GM12878 (cell line): ENCODE measurements around the gene SFT2D1. TPM values are rescaled to one million over a fixed set of nuclear protein-coding genes. Genes with fewer than 3 reads are reported as not detected.

ENCODE experiments used
- ATAC-seq: fragments of 200-7000 bp; cut with Tn5 transposase; 3 replicates; pipeline ENCODE4 v1.9.1; 2020; ENCODE audit warnings: mild to moderate bottlenecking, moderate library complexity
- BruUV-seq: library from RNA; stranded (reverse); fragments of 400-500 nt; replicated peaks from 2 replicates; lab custom pipeline; 2021; lab: Mats Ljungman, UMichigan
- CTCF ChIA-PET: fragments of 300-600 bp; sonication (Branson Sonifier 250); formaldehyde crosslinking; extraction: SDS; loops from one replicate; lab custom pipeline; 2021; ENCODE audit warnings: inconsistent platforms; lab: Yijun Ruan, JAX
- POLR2A ChIA-PET: fragments of 350-600 bp; formaldehyde crosslinking; extraction: SDS; loops from one replicate; lab custom pipeline; 2021; ENCODE audit warnings: inconsistent platforms; lab: Charles Lee
- RAD21 ChIA-PET: fragments of 300-600 bp; sonication (Branson Sonifier 250); formaldehyde crosslinking; loops from one replicate; lab custom pipeline; 2023; ENCODE audit warnings: antibody characterized with exemption; ENCODE audit not compliant: unreplicated experiment; lab: Charles Lee
- SMC1A ChIA-PET: fragments of 300-600 bp; sonication (Branson Sonifier 250); formaldehyde crosslinking; loops from one replicate; lab custom pipeline; 2023; ENCODE audit not compliant: unreplicated experiment, uncharacterized antibody; lab: Charles Lee
- DNase-seq: peaks from one replicate; pipeline ENCODE4 v3.0.0-alpha.2; 2011; ENCODE audit warnings: low read depth, low spot score
- FAIRE-seq: peaks from 3 replicates; lab custom pipeline; 2011; peaks lifted over from hg19 to GRCh38; lab: Jason Lieb, UNC
- H2AFZ ChIP-seq: 2 replicates; pipeline ENCODE4 v1.6.0; 2011; ENCODE audit warnings: low read depth, low read length, control low read depth; ENCODE audit not compliant: control insufficient read depth
- H3K27ac ChIP-seq: 2 replicates; pipeline ENCODE4 v1.5.1; 2011; ENCODE audit warnings: control low read depth; ENCODE audit not compliant: control insufficient read depth, insufficient read depth
- H3K27me3 ChIP-seq, 2 experiments: replicated peaks in 1 of 2; 2 replicates each; pipeline versions ENCODE4 v1.6.0 to v1.6.1; 2011; ENCODE audit warnings: low read length in 1 of 2; ENCODE audit not compliant: control insufficient read depth in 2 of 2, insufficient read depth in 2 of 2
- H3K36me3 ChIP-seq, 2 experiments: 2 replicates each; pipeline ENCODE4 v1.5.1; 2011; ENCODE audit warnings: low read length in 1 of 2; ENCODE audit not compliant: control insufficient read depth in 2 of 2, insufficient read depth in 2 of 2
- H3K4me1 ChIP-seq: 2 replicates; pipeline ENCODE4 v1.6.1; 2011; ENCODE audit warnings: mild to moderate bottlenecking, low read length, moderate library complexity, mixed read lengths; ENCODE audit not compliant: control insufficient read depth, insufficient read depth
- H3K4me2 ChIP-seq: 2 replicates; pipeline ENCODE4 v1.6.0; 2011; ENCODE audit warnings: control low read depth; ENCODE audit not compliant: control insufficient read depth, insufficient read depth
- H3K4me3 ChIP-seq: fragments of 200-600 bp; sonication (generic); 2 replicates; pipeline ENCODE4 v1.5.1; 2016
- H3K79me2 ChIP-seq: 2 replicates; pipeline ENCODE4 v1.6.0; 2011; ENCODE audit warnings: low read length; ENCODE audit not compliant: control insufficient read depth, insufficient read depth
- H3K9ac ChIP-seq: 2 replicates; pipeline ENCODE4 v1.8.0; 2011; ENCODE audit warnings: low read length, control low read depth, mixed read lengths; ENCODE audit not compliant: control insufficient read depth, insufficient read depth
- H3K9me3 ChIP-seq: replicated peaks from 3 replicates; pipeline ENCODE4 v1.5.1; 2011; ENCODE audit warnings: mild to moderate bottlenecking, low read length; ENCODE audit not compliant: control insufficient read depth, insufficient read depth
- H4K20me1 ChIP-seq: 2 replicates; pipeline ENCODE4 v1.6.0; 2011; ENCODE audit not compliant: control insufficient read depth, insufficient read depth
- HCFC1 ChIP-seq: fragments of 150-350 bp; IDR thresholded peaks from 2 replicates; pipeline ENCODE4 v1.6.1; 2014; ENCODE audit warnings: low read length
- MYB ChIP-seq: fragments of 150-350 bp; IDR thresholded peaks from 2 replicates; pipeline ENCODE4 v1.6.1; 2014; ENCODE audit warnings: mild to moderate bottlenecking, low read depth, low read length, borderline replicate concordance
- POLR2AphosphoS2 ChIP-seq: IDR thresholded peaks from 2 replicates; pipeline ENCODE4 v1.6.1; 2011; ENCODE audit warnings: low read depth, mild to moderate bottlenecking, low read length, improper control_type of control experiment, moderate library complexity
- SMC3 ChIP-seq: IDR thresholded peaks from 2 replicates; pipeline ENCODE4 v1.6.1; 2011; ENCODE audit warnings: low read length, improper control_type of control experiment, borderline replicate concordance
- ZNF274 ChIP-seq: IDR thresholded peaks from one replicate; pipeline ENCODE4 v1.8.0; 2011; ENCODE audit not compliant: insufficient read length, insufficient read depth
- WGBS: methylation state at CpG from one replicate; pipeline ENCODE4 v1.1.6; 2016; ENCODE audit warnings: low lambda C conversion rate; ENCODE audit not compliant: insufficient replicate concordance, insufficient coverage; ENCODE audit errors: missing lambda C conversion rate; 5-methylcytosine and 5-hydroxymethylcytosine counted together
- in situ Hi-C: fragments of 300-500 bp; cut with MboI; formaldehyde crosslinking; loops from 9 replicates; pipeline ENCODE4 v1.14.3; 2018; ENCODE audit warnings: mixed read lengths
- intact Hi-C: fragments of 100-400 bp; cut with micrococcal nuclease; formaldehyde crosslinking; loops from one replicate; pipeline ENCODE4 v1.14.2; 2022; ENCODE audit not compliant: unreplicated experiment
- polyA plus RNA-seq, 11 experiments: library from polyadenylated mRNA; depleted of rRNA in 4 of 11; unstranded in 6 of 11; stranded (reverse) in 5 of 11; fragments of >200 nt; fragmentation: Nextera tagmentation in 4 of 11; fragmentation: Illumina TruSeq in 1 of 11; extraction: Ambion mirVana in 4 of 11; extraction: Trizol in 1 of 11; gene quantifications; 1 replicate in 1 of 11; 2 replicates in 10 of 11; pipeline versions ENCODE4 v1.2.1 to v1.2.3, GENCODE V29; 2011 to 2016; ENCODE audit warnings: inconsistent platforms in 2 of 11, missing spikeins in 2 of 11, low read depth in 1 of 11
- total RNA-seq, 4 experiments: library from RNA; depleted of rRNA in 3 of 4; stranded (reverse); fragments of >200 nt in 3 of 4; fragmentation: Illumina TruSeq in 1 of 4; extraction: Trizol in 1 of 4; gene quantifications; 2 replicates each; pipeline versions ENCODE4 v1.2.1 to v1.2.3, GENCODE V29; 2013 to 2021
- TF ChIP-seq, protein P1 (sequence below), 3 experiments: IDR thresholded peaks in 2 of 3; conservative IDR thresholded peaks in 1 of 3; 2 replicates each; pipeline ENCODE4 v1.5.1; 2011; ENCODE audit warnings: low read depth in 3 of 3, low read length in 3 of 3, mild to moderate bottlenecking in 3 of 3, control low read depth in 2 of 3, moderate library complexity in 2 of 3, inconsistent platforms in 1 of 3, mixed read lengths in 1 of 3; ENCODE audit not compliant: control insufficient read depth in 2 of 3, insufficient read depth in 1 of 3; ENCODE audit errors: extremely low read depth in 1 of 3

SFT2D1 gene
- total and polyA plus RNA-seq, 10 of the 15 experiments (the other 5 are each of a cell fraction or from before 2014, with no cell fraction given) = 69.5 to 281 (median 124) TPM

DNA sequence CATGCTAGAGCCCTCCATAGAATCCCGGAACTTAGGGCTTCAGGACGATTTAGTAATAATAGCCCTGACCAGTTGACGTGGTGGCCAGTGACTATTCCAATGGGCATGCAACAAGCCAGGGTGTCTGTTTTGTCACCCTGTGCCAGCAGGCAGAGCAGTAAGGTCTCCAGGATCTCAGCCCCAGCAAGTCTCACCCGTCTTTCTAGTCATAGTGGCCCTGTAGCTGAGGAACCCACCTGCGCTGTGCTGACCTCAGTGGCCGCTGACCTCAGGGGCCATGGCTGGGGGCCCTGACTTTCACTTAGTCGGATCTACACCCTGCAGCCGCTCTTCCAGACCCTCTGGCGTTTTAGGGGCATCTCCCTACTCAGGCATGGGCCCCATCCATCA lies 71.0 kb downstream of the SFT2D1 start:
- no peak overlapping the region for H2AFZ ChIP-seq
- RAD21 ChIA-PET = no interaction called here
- in situ Hi-C loops (no loop called here), intact Hi-C loops (loop anchor here (10.0 kb wide), 1 partner anchor 387 kb away; no protein-coding TSS in a partner anchor)
- no peak overlapping the region for H3K4me2 ChIP-seq
- TF ChIP-seq, protein P1, sequence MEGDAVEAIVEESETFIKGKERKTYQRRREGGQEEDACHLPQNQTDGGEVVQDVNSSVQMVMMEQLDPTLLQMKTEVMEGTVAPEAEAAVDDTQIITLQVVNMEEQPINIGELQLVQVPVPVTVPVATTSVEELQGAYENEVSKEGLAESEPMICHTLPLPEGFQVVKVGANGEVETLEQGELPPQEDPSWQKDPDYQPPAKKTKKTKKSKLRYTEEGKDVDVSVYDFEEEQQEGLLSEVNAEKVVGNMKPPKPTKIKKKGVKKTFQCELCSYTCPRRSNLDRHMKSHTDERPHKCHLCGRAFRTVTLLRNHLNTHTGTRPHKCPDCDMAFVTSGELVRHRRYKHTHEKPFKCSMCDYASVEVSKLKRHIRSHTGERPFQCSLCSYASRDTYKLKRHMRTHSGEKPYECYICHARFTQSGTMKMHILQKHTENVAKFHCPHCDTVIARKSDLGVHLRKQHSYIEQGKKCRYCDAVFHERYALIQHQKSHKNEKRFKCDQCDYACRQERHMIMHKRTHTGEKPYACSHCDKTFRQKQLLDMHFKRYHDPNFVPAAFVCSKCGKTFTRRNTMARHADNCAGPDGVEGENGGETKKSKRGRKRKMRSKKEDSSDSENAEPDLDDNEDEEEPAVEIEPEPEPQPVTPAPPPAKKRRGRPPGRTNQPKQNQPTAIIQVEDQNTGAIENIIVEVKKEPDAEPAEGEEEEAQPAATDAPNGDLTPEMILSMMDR (IDR thresholded peaks at IDR 0.05 in 2 of 3, conservative IDR thresholded peaks at IDR 0.05 in 1 of 3; ENCODE audit: control insufficient read depth in 2 of 3, extremely low read depth in 1 of 3, insufficient read depth in 1 of 3, low read depth in 3 of 3, low read length in 3 of 3) = no peak
- TF ChIP-seq ZNF274 = no peak
- no peak for TF ChIP-seq HCFC1
- TF ChIP-seq MYB = no peak
- no peak for TF ChIP-seq POLR2AphosphoS2
- TF ChIP-seq SMC3 = no peak
- H3K27me3 ChIP-seq = no peaks in the 10 kb centered on the region; a peak in 1 of 4 replicates
- H3K4me3 ChIP-seq = no peak overlapping the region
- 45% methylated on average over 9 of the region's 9 CpGs for WGBS
- POLR2A ChIA-PET = no interaction called here
- no peak overlapping the region for H3K9ac ChIP-seq
- no peaks in the 10 kb centered on the region for H3K9me3 ChIP-seq
- SMC1A ChIA-PET = interaction anchor here (1.1 kb wide), 1 partner anchor 129 kb away, joined by 3 read pairs; no protein-coding TSS in a partner anchor
- BruUV-seq = no TSS peak
- no peak for ATAC-seq
- no peaks in the 10 kb centered on the region for H4K20me1 ChIP-seq
- H3K79me2 ChIP-seq = no peaks in the 10 kb centered on the region
- no peaks in the 10 kb centered on the region for H3K36me3 ChIP-seq
- DNase-seq = no peak
- CTCF ChIA-PET = interaction anchor here (1.0 to 1.8 kb wide), 3 partner anchors 37 to 129 kb away, joined by 3 to 5 read pairs (median 5); partner anchors contain the start of gene PRR18
- no peak for FAIRE-seq
- no peak overlapping the region for H3K27ac ChIP-seq
- no peaks in the 10 kb centered on the region; the same call in 1 of the 2 replicates for H3K4me1 ChIP-seq
